ENCODE data around the gene DEAF1. TPM values are rescaled to one million over a fixed set of nuclear protein-coding genes. Genes with fewer than 3 reads are reported as not detected.
"Not testable (repeated sequence)": the region's sequence is repeated elsewhere in the genome, so short reads cannot be mapped to it uniquely, and the experiment has no call there.

The DEAF1 gene
- total RNA-seq, 1 donor from 2014 or later = 48.1 TPM

- Mint-ChIP-seq H3K4me3 (no peak overlapping the region), H3K27ac (no peak overlapping the region)
- no peak for TF ChIP-seq CTCF (conservative IDR thresholded peaks at IDR 0.05)
Observed at GRCh38 chr11:659532-660085, 35.4 kb downstream of the DEAF1 start.

DNA sequence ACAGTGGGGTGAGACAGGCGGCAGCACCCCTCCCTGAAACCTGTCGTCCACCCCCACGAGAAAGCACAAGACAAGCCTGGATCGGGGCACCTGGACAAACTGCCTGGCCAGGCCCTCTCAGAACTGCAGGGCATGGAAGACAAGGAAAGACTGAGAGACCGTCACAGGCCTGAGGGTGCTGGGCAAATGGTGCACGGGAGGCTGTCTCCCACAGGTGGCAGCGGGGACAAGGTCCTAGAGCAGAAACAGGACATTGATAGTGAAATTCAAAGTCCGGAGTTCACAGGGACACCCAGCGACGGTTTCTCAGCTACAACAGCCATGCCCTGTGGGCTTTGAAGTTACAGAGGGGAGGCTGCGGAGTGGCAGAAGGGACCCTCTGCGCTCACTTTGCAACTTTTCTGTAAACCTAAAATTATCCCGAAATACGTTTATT, 37.3 kb downstream of the DEAF1 start:
- no peaks in the 10 kb centered on the region for H3K4me1 Mint-ChIP-seq (ENCODE audit: unreplicated experiment)
- H3K36me3 Mint-ChIP-seq = peaks cover 3% of the 10 kb centered on the region
- no peaks in the 10 kb centered on the region for H3K9me3 Mint-ChIP-seq
- DNase-seq (ENCODE audit: extremely low spot score, unreplicated experiment) = no peak
- no peaks in the 10 kb centered on the region for H3K27me3 Mint-ChIP-seq
- no peak overlapping the region for H3K27ac Mint-ChIP-seq
- no peak overlapping the region for H3K4me3 Mint-ChIP-seq
- TF ChIP-seq CTCF (conservative IDR thresholded peaks at IDR 0.05) = no peak

More at GRCh38 chr11:659532-660085, 35.4 kb downstream of the DEAF1 start:
- Mint-ChIP-seq H3K27me3 (no peaks in the 10 kb centered on the region), H3K36me3 (peaks cover 6% of the 10 kb centered on the region), H3K4me1 (ENCODE audit: unreplicated experiment) (no peaks in the 10 kb centered on the region), H3K9me3 (no peaks in the 10 kb centered on the region)
- DNase-seq (ENCODE audit: extremely low spot score, unreplicated experiment) = no peak

DNA sequence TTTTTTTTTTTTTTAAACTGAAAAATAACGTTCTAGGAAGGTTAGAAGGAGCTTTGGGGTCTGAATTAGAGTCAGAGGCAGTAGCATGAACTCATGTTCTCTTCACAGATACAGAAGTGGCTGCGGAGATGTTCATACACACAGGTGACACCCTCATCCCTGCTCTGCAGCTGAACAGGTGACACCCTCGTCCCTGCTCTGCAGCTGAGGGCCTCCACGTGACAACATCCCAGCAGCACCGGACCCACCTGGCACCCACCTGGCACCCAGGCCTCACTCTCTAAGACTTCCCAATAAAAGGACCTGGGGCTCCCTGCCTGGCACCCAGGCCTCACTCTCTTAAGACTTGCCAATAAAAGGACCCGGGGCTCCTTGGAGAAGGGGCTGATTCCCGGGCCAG, 38.2 kb downstream of the DEAF1 start:
- no peak overlapping the region for H3K4me3 Mint-ChIP-seq
- no peak for TF ChIP-seq CTCF (conservative IDR thresholded peaks at IDR 0.05)
- H3K4me1 Mint-ChIP-seq (ENCODE audit: unreplicated experiment) = no peaks in the 10 kb centered on the region
- H3K27ac Mint-ChIP-seq = no peak overlapping the region
- no peak for DNase-seq (ENCODE audit: extremely low spot score, unreplicated experiment)
- peaks cover 5% of the 10 kb centered on the region for H3K36me3 Mint-ChIP-seq
- no peaks in the 10 kb centered on the region for H3K27me3 Mint-ChIP-seq
- H3K9me3 Mint-ChIP-seq = no peaks in the 10 kb centered on the region

GRCh38 chr11:656426-656825, 38.6 kb downstream of the DEAF1 start:
- no peak for TF ChIP-seq CTCF (conservative IDR thresholded peaks at IDR 0.05)
- peaks cover 5% of the 10 kb centered on the region for H3K36me3 Mint-ChIP-seq
- H3K4me1 Mint-ChIP-seq (ENCODE audit: unreplicated experiment) = no peaks in the 10 kb centered on the region
- no peaks in the 10 kb centered on the region for H3K9me3 Mint-ChIP-seq
- DNase-seq (ENCODE audit: extremely low spot score, unreplicated experiment) = no peak
- H3K27me3 Mint-ChIP-seq = no peaks in the 10 kb centered on the region
- H3K4me3 Mint-ChIP-seq = no peak overlapping the region
- no peak overlapping the region for H3K27ac Mint-ChIP-seq

DNA sequence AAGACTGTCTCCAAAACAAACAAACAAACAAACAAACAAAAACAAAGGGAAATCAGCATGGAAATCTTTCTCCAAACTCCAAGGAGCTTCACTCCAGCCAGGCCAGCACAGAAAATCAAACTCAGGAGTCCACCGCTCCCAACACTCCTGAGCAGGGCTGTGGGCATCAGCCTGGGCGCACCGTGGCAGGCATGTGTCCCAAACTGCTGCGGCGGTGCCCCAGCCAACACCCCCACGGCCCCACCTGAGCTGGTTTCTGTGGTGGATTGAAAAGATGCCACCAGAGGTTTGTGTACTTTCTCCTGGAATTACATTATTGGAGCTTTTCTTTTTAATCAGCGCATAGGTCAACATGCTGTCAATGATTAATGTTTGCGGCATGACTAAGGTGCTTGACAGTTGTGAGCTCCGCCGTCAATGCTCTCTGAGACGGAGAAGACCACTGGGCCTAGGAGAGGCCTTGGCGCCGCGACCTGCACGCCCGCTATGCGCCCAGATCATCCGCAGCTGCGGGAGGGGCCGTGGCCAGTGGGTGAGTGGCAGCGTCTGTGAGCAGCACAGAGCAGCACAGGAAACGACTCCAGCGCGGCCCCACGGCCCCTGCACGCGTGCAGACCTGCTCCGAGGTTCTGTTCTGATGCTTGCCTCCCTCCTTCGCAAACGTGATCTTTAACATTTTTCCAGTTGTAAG, 39.8 kb downstream of the DEAF1 start:
- H3K27ac Mint-ChIP-seq = no peak overlapping the region
- DNase-seq (ENCODE audit: extremely low spot score, unreplicated experiment) = no peak

GRCh38 chr11:654444-654843, 40.6 kb downstream of the DEAF1 start:
- not testable (repeated sequence) for DNase-seq (ENCODE audit: extremely low spot score, unreplicated experiment); H3K4me1 Mint-ChIP-seq (ENCODE audit: unreplicated experiment); H3K9me3 Mint-ChIP-seq; H3K27ac Mint-ChIP-seq; H3K27me3 Mint-ChIP-seq; H3K4me3 Mint-ChIP-seq; H3K36me3 Mint-ChIP-seq

More for the DNA sequence above, 39.8 kb downstream of the DEAF1 start:
- no peak for TF ChIP-seq CTCF (conservative IDR thresholded peaks at IDR 0.05)
- Mint-ChIP-seq H3K9me3 (no peaks in the 10 kb centered on the region), H3K36me3 (peaks cover 5% of the 10 kb centered on the region), H3K27me3 (no peaks in the 10 kb centered on the region), H3K4me1 (ENCODE audit: unreplicated experiment) (no peaks in the 10 kb centered on the region), H3K4me3 (no peak overlapping the region)
